Activated CD4-positive, alpha-beta T cell treated with anti-CD3 and anti-CD28 coated beads for 36 hours (primary cell): ENCODE measurements around the gene PAX8. TPM values are rescaled to one million over a fixed set of nuclear protein-coding genes. Genes with fewer than 3 reads are reported as not detected.

Experiments
- ATAC-seq: fragments of 200-7000 bp; cut with Tn5 transposase; one replicate; pipeline ENCODE4 v1.10.0; 2021; ENCODE audit warnings: mild to moderate bottlenecking, moderate library complexity
- CTCF ChIA-PET: fragments of 350-600 bp; sonication (Branson Sonifier 250); formaldehyde crosslinking; loops from one replicate; lab custom pipeline; 2021; ENCODE audit warnings: antibody characterized with exemption; lab: Charles Lee
- POLR2A ChIA-PET: fragments of 350-600 bp; sonication (Branson Sonifier 250); formaldehyde crosslinking; loops from one replicate; lab custom pipeline; 2021; ENCODE audit warnings: antibody characterized with exemption, inconsistent platforms; lab: Charles Lee
- DNase-seq: peaks from one replicate; pipeline ENCODE4 v3.0.0-alpha.2; 2020
- H3K27ac Mint-ChIP-seq: one replicate; pipeline ENCODE4 v1.8.0; 2021; ENCODE audit warnings: mixed read lengths
- H3K27me3 Mint-ChIP-seq: one replicate; pipeline ENCODE4 v1.8.0; 2021; ENCODE audit warnings: mixed read lengths
- H3K36me3 Mint-ChIP-seq: one replicate; pipeline ENCODE4 v1.8.0; 2021; ENCODE audit warnings: low read depth, mixed read lengths
- H3K4me1 Mint-ChIP-seq: one replicate; pipeline ENCODE4 v1.8.0; 2021; ENCODE audit warnings: mixed read lengths
- H3K4me3 Mint-ChIP-seq: one replicate; pipeline ENCODE4 v1.8.0; 2021; ENCODE audit warnings: mild to moderate bottlenecking, moderate library complexity, mixed read lengths
- H3K9me3 Mint-ChIP-seq: one replicate; pipeline ENCODE4 v1.8.0; 2021; ENCODE audit warnings: low read depth, mixed read lengths
- intact Hi-C, 2 experiments: fragments of 100-400 bp; cut with DNase I in 1 of 2; cut with micrococcal nuclease in 1 of 2; formaldehyde crosslinking; loops; one replicate each; pipeline versions ENCODE4 v1.14.2 to v1.15.1; 2022 to 2024; cut with DNase I, micrococcal nuclease
- total RNA-seq, 2 experiments: library from RNA; stranded (reverse); gene quantifications; one replicate each; pipeline ENCODE4 v1.2.3, GENCODE V29; 2021

PAX8 gene
- total RNA-seq, 2 experiments from 2014 or later: 1.4 to 2.1 TPM

- ChIA-PET CTCF (interaction anchor here (0.8 to 2.4 kb wide), 4 partner anchors 13 to 235 kb away, joined by 3 to 10 read pairs (median 4); no protein-coding TSS in a partner anchor), POLR2A (interaction anchor here (0.7 kb wide), 1 partner anchor 56 kb away, joined by 4 read pairs; no protein-coding TSS in a partner anchor)
- no peak overlapping the region for H3K4me3 Mint-ChIP-seq
- H3K36me3 Mint-ChIP-seq: peaks cover 75% of the 10 kb centered on the region
- H3K27ac Mint-ChIP-seq: no peak overlapping the region
- no peak for DNase-seq
- no peaks in the 10 kb centered on the region for H3K9me3 Mint-ChIP-seq
- intact Hi-C loops: no loop called here
- no peaks in the 10 kb centered on the region for H3K27me3 Mint-ChIP-seq
- H3K4me1 Mint-ChIP-seq: peaks cover 33% of the 10 kb centered on the region
- ATAC-seq: no peak
Observed at GRCh38 chr2:113190871-113191270, 87.8 kb downstream of the PAX8 start.

- no peaks in the 10 kb centered on the region for H3K27me3 Mint-ChIP-seq
- H3K27ac Mint-ChIP-seq: peak overlapping the region; percentile 59
- intact Hi-C loops: no loop called here
- DNase-seq: no peak
- CTCF ChIA-PET: no interaction called here
- peaks cover 71% of the 10 kb centered on the region for H3K36me3 Mint-ChIP-seq
- POLR2A ChIA-PET: no interaction called here
- peaks cover 57% of the 10 kb centered on the region for H3K4me1 Mint-ChIP-seq
- no peak for ATAC-seq
- H3K9me3 Mint-ChIP-seq: no peaks in the 10 kb centered on the region
- no peak overlapping the region for H3K4me3 Mint-ChIP-seq
Observed at GRCh38 chr2:113187771-113188170, 91.0 kb downstream of the PAX8 start.

- POLR2A ChIA-PET: no interaction called here
- Mint-ChIP-seq H3K27ac (peak overlapping the region; percentile 44), H3K9me3 (no peaks in the 10 kb centered on the region), H3K27me3 (no peaks in the 10 kb centered on the region), H3K4me3 (no peak overlapping the region), H3K4me1 (peaks cover 69% of the 10 kb centered on the region), H3K36me3 (peaks cover 75% of the 10 kb centered on the region)
- CTCF ChIA-PET: no interaction called here
- DNase-seq (no peak), ATAC-seq (no peak)
- intact Hi-C loops: no loop called here
Observed at GRCh38 chr2:113186433-113186796, 92.3 kb downstream of the PAX8 start.

GRCh38 chr2:113185664-113186432 lies 92.9 kb downstream of the PAX8 start:
- peaks cover 74% of the 10 kb centered on the region for H3K4me1 Mint-ChIP-seq
- CTCF ChIA-PET: no interaction called here
- no peak overlapping the region for H3K4me3 Mint-ChIP-seq
- H3K36me3 Mint-ChIP-seq: peaks cover 73% of the 10 kb centered on the region
- H3K27me3 Mint-ChIP-seq: no peaks in the 10 kb centered on the region
- H3K27ac Mint-ChIP-seq: peak overlapping the region; percentile 84
- POLR2A ChIA-PET: no interaction called here
- ATAC-seq (no peak), DNase-seq (no peak)
- intact Hi-C loops: no loop called here
- H3K9me3 Mint-ChIP-seq: no peaks in the 10 kb centered on the region

- no peak for DNase-seq
- no peaks in the 10 kb centered on the region for H3K9me3 Mint-ChIP-seq
- H3K4me1 Mint-ChIP-seq: peaks cover 81% of the 10 kb centered on the region
- CTCF ChIA-PET: interaction anchor here (1.4 to 7.7 kb wide), 4 partner anchors 9 to 47 kb away, joined by 4 to 93 read pairs (median 9); partner anchors contain the start of gene PSD4
- intact Hi-C loops: no loop called here
- no peak for ATAC-seq
- POLR2A ChIA-PET: no interaction called here
- H3K36me3 Mint-ChIP-seq: peaks cover 73% of the 10 kb centered on the region
- peak overlapping the region; percentile 84 for H3K27ac Mint-ChIP-seq
- no peaks in the 10 kb centered on the region for H3K27me3 Mint-ChIP-seq
- no peak overlapping the region for H3K4me3 Mint-ChIP-seq
Observed at GRCh38 chr2:113184531-113185230, 94.0 kb downstream of the PAX8 start.

- Mint-ChIP-seq H3K4me3 (no peak overlapping the region), H3K27me3 (no peaks in the 10 kb centered on the region), H3K9me3 (no peaks in the 10 kb centered on the region), H3K4me1 (peaks cover 83% of the 10 kb centered on the region), H3K36me3 (peaks cover 76% of the 10 kb centered on the region), H3K27ac (peak overlapping the region; percentile 62)
- ChIA-PET POLR2A (no interaction called here), CTCF (interaction anchor here (0.8 to 7.7 kb wide), 10 partner anchors 9 to 103 kb away, joined by 3 to 93 read pairs (median 5); partner anchors contain the start of gene PSD4)
- DNase-seq (no peak), ATAC-seq (no peak)
- intact Hi-C loops: no loop called here
Observed at GRCh38 chr2:113183703-113184102, 95.0 kb downstream of the PAX8 start.

- ATAC-seq (no peak), DNase-seq (no peak)
- Mint-ChIP-seq H3K4me1 (peaks cover 87% of the 10 kb centered on the region), H3K36me3 (peaks cover 80% of the 10 kb centered on the region), H3K4me3 (no peak overlapping the region), H3K9me3 (no peaks in the 10 kb centered on the region), H3K27me3 (no peaks in the 10 kb centered on the region), H3K27ac (peak overlapping the region; percentile 62)
- intact Hi-C loops: no loop called here
- POLR2A ChIA-PET: no interaction called here
- CTCF ChIA-PET: interaction anchor here (0.8 to 7.7 kb wide), 11 partner anchors 9 to 103 kb away, joined by 3 to 93 read pairs (median 5); partner anchors contain the start of gene PSD4
Observed at GRCh38 chr2:113183264-113183663, 95.5 kb downstream of the PAX8 start.

- no peak for ATAC-seq
- CTCF ChIA-PET: interaction anchor here (0.8 to 7.7 kb wide), 9 partner anchors 8 to 102 kb away, joined by 3 to 93 read pairs (median 5); partner anchors contain the start of gene PSD4
- Mint-ChIP-seq H3K27ac (peak overlapping the region; percentile 55), H3K27me3 (no peaks in the 10 kb centered on the region), H3K9me3 (no peaks in the 10 kb centered on the region), H3K36me3 (peaks cover 80% of the 10 kb centered on the region), H3K4me3 (no peak overlapping the region), H3K4me1 (peaks cover 89% of the 10 kb centered on the region)
- intact Hi-C loops: no loop called here
- POLR2A ChIA-PET: no interaction called here
- DNase-seq: no peak
Observed at GRCh38 chr2:113182471-113183260, 96.1 kb downstream of the PAX8 start.

GRCh38 chr2:113181258-113182051 lies 97.3 kb downstream of the PAX8 start:
- DNase-seq (no peak), ATAC-seq (no peak)
- ChIA-PET CTCF (interaction anchor here (0.6 to 7.7 kb wide), 9 partner anchors 8 to 101 kb away, joined by 3 to 93 read pairs (median 7); partner anchors contain the start of gene PSD4), POLR2A (no interaction called here)
- Mint-ChIP-seq H3K9me3 (no peaks in the 10 kb centered on the region), H3K27ac (peak overlapping the region; percentile 85), H3K4me1 (peaks cover 91% of the 10 kb centered on the region), H3K36me3 (peaks cover 87% of the 10 kb centered on the region), H3K27me3 (no peaks in the 10 kb centered on the region), H3K4me3 (peak overlapping the region; percentile 32)
- intact Hi-C loops: no loop called here

GRCh38 chr2:113180131-113180946 lies 98.4 kb downstream of the PAX8 start:
- peak; percentile 51 for DNase-seq
- H3K4me3 Mint-ChIP-seq: peak overlapping the region; percentile 32
- ChIA-PET CTCF (interaction anchor here (0.6 to 7.7 kb wide), 12 partner anchors 8 to 492 kb away, joined by 3 to 93 read pairs (median 6); no protein-coding TSS in a partner anchor), POLR2A (interaction anchor here (0.6 kb wide), 1 partner anchor 13 kb away, joined by 3 read pairs; no protein-coding TSS in a partner anchor)
- H3K27me3 Mint-ChIP-seq: no peaks in the 10 kb centered on the region
- ATAC-seq: peak; percentile 45
- peaks cover 84% of the 10 kb centered on the region for H3K4me1 Mint-ChIP-seq
- H3K27ac Mint-ChIP-seq: peak overlapping the region; percentile 85
- peaks cover 84% of the 10 kb centered on the region for H3K36me3 Mint-ChIP-seq
- no peaks in the 10 kb centered on the region for H3K9me3 Mint-ChIP-seq
- intact Hi-C loops: loop anchor here in 1 of 2 experiments (1.0 kb wide), 1 partner anchor 42 kb away; no protein-coding TSS in a partner anchor
